ENCODE data around the gene SKP2. TPM values are rescaled to one million over a fixed set of nuclear protein-coding genes. Genes with fewer than 3 reads are reported as not detected.
"Not testable (repeated sequence)": the region's sequence is repeated elsewhere in the genome, so short reads cannot be mapped to it uniquely, and the experiment has no call there.

SKP2 gene
- 34.4 and 56.2 TPM in 2 replicates for total RNA-seq
- 14.6 TPM for polyA plus RNA-seq (2012)

DNA sequence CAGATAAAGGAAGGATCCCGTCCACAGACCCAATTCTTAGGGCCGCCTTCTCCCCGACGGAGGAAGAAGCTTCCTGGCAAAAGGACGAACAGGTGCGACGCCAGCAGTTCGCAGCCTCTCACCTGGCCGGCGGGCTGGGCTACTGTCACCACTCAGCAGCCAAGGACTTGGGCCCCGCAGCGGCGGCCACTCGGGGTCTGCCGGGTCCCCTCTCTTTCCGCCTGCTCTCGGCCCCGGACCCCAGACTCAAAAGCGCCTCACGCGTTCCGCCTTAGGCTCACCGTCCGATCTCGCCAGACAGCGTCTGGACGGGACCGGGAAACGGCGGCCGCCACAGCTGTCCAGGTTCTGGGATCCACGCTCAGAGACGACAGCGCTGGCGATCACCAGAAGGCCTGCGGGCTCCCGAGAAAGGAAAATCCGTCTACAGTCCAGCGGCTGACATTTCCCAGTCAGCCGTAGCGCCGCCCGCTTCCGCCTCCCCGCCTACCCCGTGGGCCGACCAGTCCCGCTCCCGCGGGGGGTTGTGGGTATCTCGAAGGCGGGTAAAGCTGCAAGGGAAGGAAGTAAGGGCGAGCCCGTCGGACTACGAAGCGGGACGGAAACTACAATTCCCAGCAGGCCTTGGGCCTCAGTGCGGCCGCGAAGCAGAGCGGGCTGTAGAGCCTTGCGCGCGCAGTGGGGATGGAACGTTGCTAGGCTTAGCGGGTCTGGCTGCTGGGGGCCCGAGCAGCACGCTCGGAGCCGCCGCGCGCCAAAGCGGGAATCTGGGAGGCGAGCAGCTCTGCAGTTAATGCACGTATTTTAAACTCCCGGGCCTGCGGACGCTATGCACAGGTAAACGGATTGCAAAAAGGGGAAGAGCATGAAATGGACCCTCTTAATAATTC, at the start of gene SKP2, which contains the start of gene LMBRD2:
Gene SKP2, plus strand, starts transcription at position 678 of the 890 bp plus-strand sequence. Its CDS starts 152 bp downstream, at position 830.
Gene LMBRD2, minus strand, starts transcription at position 454 of the 890 bp plus-strand sequence. CDS start 8,538 bp downstream, outside the sequence.
- peak; percentile 99 for DNase-seq (ENCODE audit: low read depth)

DNA sequence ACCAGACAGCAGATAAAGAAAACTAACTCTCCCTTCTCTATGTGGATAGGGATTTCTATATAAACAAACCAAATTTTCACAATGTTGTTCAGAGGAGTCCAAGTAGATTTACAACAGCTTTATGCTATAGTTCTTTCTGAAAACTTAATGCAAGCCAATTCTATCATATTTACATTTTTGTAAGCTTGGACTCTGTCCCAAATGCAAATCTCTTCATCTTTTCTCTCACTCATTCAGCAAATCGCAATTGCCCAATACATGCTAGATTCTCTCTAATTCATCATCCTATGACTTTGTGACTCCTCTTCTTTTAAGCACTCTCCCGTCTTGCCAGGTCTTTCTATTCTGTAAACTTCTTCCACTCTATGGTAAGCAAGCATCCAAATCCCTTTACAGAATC, 46.1 kb upstream of the SKP2 start:
- DNase-seq (ENCODE audit: low read depth) = no peak

DNA sequence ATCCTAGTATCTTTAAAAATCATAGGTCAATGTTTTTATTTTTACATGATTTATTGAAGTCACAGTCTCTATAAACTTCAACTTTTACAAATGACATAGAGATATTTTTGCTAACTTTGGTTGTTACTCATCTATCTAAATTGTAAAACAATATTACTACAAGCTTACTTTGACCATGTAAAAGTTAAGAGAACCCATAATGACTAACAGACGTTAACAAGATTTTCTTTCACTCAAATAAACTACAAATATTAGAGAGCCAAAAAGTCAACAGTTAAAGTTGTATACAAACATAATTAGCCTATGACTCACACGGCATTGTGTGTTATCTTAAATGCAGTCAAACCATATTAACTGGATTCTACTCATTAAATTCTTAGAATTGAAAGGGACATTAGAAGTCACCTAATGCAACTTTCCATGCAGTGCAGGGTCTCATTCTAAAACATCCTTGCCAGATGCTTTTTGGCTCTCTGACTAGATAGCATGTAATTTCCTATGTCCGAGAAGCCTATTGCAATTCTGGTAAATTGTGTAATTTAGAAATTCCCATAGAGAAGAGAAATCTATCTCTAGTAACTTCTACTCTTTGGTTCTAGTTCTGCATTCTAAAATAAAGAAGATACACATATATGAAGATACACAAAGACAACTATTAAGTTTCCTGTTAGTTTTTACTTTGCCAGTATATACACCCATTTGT, 43.0 kb upstream of the SKP2 start:
- DNase-seq (ENCODE audit: low read depth) = no peak

DNA sequence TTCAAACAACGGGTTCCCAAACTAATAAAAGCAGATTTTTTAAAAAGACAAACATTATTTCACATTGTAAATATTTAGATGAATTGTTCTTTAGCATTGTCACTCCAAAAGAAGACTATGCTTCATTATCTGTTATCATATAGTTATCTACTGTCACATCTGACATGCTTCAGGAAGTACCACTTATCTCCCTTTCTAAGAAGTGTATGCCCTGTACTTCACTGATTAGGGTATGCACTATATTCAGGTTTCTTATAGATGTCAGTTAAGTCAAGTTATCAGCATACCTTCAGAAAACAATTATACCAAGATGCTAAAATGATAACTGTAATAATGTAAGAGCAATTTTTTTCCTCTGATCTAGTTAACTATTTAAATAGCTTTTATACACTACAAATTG, 40.7 kb upstream of the SKP2 start:
- no peak for DNase-seq (ENCODE audit: low read depth)

DNA sequence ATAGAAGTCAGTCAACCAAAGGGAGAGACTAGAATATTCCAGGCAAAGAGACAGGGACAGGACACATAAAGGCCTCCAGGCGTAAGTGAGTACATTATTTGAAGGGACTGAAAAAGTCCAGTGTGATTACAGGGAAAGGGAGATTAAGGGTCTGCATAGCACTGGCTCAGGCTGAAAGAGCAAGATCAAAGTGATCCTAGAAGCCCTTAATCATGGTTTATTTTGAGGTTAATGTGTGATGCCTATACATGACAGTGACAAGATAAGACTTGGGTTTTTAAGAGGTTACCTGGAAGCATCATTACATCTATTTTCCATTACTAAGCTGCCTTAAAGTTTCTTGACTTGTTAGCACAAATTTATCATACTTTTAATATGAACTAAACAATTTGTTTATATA, 26.0 kb upstream of the SKP2 start:
- DNase-seq (ENCODE audit: low read depth) = no peak

DNA sequence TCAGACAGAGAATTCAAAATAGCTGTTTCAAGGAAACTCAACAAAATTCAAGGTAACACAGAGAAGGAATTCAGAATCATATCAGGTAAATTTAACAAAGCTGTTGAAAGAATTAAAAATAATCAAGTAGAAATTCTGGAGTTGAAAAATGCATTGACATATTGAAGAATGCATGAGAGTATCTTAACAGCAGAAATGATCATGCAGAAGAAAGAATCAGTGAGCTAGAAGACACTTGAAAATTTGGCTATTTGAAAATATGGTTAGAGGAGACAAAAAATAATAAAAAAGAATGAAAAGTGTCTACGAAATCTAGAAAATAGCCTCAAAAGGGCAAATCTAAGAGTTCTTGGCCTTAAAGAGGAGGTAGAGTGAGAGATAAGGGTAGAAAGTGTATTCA, 23.1 kb upstream of the SKP2 start:
- DNase-seq (ENCODE audit: low read depth) = no peak

DNA sequence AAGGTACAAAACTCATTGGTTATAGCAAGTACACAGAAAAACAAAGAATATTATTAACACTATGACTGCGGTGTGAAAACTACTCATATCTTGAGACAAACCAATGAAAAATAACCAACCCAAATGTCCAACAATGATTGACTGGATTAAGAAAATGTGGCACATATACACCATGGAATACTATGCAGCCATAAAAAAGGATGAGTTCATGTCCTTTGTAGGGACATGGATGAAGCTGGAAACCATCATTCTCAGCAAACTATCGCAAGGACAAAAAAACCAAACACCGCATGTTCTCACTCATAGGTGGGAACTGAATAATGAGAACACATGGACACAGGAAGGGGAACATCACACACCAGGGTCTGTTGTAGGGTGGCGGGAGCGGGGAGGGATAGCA, 22.2 kb upstream of the SKP2 start:
- not testable (repeated sequence) for DNase-seq (ENCODE audit: low read depth)

DNA sequence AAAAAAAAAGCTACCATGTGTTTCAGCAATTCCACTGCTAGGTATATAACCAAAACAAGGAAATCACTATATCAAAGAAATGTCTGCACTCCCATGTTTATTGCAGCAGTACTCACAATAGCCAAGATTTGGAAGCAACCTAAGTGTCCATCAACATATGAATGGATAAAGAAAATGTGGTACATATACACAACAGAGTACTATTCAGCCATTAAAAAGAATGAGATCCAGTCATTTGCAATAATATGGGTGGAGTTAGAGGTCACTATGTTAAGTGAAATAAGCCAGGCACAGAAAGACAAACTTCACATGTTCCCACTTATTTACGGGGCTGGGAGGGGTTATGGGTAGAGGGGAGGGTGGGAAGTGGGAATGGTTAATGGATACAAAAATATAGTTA, 18.9 kb upstream of the SKP2 start:
- DNase-seq (ENCODE audit: low read depth) = not testable (repeated sequence)

DNA sequence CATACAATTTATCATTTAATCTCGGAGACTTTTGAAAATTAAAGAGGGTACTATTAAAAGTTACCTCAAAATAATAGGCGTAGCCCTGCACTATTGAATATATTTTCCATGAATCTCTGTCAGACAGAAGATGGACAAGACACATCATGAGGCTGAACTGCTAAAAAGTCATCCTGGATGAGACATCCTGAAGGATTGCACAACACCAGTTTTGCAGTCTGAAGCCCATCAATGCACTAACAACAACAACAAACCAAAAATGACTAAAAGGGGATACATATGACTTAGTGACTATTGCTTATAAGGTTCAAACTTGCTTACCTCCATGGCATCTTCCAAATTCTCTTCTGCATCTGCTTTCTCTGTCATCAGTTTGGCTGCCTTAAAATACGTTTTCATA, 15.9 kb upstream of the SKP2 start:
- DNase-seq (ENCODE audit: low read depth) = no peak

DNA sequence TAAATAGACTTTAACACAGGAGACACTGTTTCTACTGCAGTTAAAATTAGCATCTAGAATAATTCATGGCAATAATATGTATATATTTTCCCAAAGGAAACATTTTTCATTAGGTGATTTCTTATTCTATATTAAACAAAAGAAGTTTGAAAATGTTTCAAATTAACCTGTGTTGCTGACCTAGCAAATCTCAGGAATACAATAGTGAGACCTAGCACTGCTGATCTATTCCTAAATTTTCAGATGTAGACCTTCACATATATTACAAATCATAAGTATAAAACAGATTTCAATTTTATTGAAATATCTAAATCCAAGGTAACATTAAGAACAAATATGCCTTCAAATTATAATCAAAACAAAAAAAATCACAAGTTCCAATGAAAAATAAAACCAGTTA, 15.3 kb upstream of the SKP2 start:
- no peak for DNase-seq (ENCODE audit: low read depth)

DNA sequence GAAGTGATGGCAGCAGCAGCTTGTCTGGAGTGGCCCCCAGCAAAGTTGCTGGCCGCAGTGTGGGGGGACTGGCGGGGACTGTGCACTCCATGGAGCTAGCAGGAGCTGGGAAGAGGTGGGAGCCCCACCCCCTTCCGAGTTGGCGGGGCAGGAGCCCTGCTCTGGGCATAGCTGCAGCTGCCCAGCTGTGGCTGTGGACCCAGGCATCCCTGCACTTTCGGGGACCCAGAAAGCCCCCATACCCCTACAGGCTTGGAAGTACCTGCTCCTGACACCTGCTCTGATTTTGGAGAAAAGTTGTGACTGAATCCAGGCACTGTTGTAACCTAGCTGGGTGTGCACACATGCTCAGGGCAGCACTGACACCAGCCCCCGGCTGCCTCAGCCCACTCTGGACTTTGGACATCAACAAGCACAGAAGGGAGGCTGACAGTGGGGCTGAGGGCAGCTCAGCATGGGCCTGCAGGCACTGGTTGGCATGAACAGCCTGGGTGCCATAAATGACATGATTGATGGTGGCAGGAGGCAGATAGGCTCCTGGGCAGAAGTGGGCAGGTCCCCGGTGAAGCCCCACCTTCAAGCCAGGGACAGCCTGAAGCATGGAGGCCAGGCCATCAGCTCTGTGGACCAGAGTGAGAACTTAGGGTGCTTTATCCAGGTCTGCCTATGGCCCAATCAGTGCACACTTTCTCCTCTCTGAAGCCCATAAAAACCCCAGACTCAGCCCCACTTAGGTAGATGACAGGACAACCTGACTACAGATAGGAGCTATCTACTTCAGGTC, 12.8 kb upstream of the SKP2 start:
- no peak for DNase-seq (ENCODE audit: low read depth)

DNA sequence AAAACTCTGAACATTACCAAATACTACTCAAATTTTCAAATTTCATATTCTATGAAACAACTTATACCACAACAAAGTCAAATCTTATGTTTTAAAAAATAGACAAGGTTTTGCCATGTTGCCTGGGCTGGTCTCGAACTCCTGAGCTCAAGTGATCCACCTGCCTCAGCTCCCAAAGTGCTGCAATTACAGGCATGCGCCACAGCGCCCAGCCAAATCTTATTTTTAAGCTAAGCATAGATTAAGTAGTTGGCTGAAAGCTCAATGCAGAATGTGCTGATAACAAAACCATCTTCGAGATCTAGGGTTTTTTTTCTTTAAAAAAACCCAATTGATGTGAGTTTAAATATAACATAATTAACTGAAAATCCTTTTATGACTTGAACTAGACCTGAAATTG, 6.6 kb upstream of the SKP2 start:
- no peak for DNase-seq (ENCODE audit: low read depth)

DNA sequence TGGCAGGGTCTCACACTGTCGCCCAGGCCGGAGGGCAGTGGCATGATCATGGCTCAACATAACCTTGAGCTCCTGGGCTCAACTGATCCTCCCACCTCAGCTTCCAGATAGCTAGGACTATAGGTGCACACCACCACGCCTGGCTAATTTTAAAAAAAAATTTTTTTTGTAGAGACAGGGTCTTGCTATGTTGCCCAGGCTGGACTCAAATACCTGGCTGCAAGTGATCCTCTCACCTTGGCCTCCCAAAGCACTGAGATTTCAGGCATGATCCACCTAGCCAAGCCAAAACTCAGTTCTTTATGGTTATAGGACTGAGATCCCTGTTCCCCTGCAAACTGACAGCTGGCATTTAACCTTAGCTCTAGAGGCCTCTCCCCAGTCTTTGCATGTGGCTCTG, 5.5 kb upstream of the SKP2 start:
- DNase-seq (ENCODE audit: low read depth) = no peak

DNA sequence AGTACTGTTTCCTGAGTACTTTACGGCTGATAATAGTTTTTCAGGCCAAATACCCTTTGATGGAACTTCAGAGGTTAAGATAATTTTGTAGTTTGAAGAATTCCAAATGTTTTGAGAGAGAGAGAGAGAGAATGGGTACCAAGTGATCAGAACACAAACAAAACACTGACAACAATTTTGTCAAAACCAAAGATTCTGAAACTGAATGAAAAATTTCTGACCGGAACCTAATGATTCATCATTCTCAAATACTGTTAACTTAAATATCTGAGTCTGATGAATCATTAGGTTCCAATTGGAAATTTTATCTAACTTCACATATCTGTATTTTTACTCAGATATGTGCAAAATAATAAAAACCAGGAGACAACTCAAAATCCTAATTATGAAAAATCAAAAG, 4.2 kb upstream of the SKP2 start:
- no peak for DNase-seq (ENCODE audit: low read depth)

DNA sequence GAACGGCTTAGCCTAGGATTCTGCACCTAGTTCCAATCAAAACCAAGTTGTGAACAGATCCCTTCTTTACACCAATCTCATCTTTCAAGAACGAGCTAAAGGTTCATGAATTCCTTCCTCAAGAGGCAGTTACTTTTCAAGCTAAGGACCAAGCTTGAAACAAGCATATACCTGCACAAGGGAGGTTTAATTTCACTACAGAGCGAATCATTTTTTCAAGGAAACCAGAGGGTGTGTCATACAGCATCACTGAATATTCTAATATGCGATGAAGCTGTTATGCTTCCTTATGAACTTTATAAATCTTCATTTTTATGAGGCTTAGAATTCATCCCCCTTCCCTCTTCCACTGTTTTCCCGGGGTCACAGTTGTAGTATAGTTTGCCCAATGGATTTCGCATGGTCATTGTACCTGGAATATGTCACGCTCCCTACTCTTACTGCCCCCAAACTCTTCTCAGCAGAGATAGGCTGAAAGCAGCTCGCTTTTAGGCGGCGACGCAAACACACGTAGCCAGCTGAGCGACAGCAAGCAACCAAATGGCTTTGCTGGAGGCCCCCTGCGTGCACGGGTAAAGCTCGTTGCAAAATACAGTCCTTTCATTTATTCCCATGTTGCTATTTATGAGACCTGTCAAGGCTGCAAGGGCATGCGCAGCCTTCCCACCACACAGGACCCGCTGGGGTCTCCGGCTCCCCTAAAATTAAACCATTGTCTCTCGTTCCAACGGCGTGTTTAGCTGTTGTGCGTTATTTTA, 1.1 kb upstream of the SKP2 start:
- peak; percentile 46 for DNase-seq (ENCODE audit: low read depth)

DNA sequence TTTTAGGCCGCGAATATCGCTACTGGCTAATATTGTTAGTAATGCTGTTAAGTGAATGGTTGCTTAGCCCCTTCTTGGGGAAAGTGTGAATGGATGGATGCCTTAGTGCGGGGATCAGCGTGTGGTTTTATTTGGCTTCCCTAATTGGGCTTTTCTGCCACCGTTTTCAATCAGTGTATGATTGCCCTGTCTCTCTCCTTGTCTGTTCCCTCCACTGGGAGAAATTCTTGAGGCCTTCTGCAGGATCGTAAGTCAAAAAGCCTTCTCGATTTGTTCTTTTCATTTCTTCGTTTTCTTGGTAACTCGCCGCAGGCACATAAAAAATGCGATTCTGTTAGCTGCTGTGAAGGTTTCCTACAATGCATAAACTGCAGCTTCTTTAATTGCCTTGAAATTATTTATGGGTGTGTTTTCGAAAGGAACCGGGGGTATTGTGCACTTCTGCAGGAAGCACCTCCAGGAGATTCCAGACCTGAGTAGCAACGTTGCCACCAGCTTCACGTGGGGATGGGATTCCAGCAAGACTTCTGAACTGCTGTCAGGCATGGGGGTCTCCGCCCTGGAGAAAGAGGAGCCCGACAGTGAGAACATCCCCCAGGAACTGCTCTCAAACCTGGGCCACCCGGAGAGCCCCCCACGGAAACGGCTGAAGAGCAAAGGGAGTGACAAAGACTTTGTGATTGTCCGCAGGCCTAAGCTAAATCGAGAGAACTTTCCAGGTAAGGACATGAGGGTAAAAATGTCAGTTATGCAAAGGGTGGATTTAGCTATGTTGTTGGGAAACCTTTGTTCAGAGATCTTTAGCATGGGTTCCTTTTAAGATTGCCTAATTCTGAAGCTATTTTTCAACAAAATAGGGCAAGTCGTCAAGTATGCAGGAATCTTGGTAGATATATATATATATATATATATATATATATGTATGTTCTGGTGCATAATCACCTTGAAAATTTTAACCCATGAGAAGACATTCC, 700 bp downstream of the SKP2 start:
- DNase-seq (ENCODE audit: low read depth) = no peak

DNA sequence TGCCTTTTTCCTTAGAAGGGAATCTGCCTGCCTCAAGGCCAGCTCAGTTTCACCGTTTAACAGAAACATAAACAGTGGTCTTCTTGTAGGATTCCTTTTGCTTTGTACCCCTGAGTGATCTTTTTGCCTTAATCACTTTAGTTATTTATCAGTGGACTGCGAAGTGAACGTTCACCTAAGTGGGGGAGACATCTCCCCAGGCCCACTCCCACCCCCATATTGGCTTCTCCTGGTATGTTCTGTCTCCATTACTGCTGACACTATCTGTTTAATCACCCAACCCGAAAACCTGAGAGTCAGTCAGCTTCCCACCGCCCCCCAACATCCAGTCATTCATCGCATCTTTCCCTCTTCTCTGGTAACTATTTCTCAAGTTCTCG, 1.4 kb downstream of the SKP2 start:
- no peak for DNase-seq (ENCODE audit: low read depth)

DNA sequence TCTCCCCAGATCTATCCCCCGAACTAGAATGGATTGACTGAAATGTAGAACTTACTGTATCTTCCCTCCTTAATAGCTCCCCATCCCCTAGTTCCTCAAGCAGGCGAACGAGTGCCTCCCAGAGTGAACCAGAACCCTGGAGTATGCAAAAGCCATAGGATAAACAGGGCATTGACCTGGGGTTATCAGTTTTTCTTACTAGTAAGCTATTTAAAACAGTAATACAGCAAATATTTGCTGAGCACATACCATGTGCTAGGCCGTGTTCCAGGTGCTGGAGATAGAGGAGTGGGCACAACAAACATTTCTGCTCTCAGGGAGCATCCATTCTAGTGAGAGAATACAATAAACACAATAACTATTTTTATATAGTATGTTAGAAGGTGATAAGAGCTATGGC, 1.8 kb downstream of the SKP2 start:
- DNase-seq (ENCODE audit: low read depth) = no peak

DNA sequence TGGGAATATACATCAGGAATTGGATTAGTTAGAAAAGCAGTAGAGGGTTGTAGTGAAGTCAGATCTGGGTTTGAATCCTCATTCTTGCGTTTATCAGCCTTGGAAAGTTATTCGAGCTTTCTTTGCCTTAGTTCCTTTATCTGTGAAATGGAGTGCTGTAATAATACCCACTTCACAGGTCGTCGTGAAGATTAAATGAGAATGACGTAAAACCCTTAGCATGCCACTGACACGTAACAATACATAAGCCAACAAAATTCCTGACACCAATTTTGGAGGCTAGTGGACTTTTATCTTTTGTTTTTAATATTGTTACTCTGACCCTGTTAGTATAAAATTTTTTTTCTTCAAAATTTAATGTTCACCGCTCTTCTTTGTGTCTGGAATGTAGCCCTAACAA, 3.4 kb downstream of the SKP2 start:
- no peak for DNase-seq (ENCODE audit: low read depth)

DNA sequence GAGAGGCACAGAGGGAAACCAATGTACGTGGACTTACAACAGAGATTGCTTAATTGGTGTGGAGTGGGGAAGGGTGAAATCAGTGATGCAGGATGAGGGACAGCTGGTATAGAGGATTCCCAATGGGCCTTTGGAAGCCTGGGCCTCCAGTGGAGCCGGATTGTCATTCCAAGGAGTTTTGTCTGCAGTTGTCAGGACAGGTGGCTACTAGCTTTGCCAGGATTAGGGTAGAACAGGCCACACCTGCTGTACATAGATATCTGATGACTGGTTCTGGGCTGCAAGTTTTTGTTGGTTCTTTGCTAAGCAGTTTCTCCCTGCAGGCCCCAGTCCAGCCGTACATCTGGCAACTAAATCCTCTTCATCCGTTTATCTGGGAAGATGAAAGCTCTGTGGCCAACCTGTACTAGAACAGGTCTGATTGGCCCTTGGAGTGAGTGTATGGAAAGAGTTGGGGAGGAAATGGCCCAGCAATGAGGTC, 4.2 kb downstream of the SKP2 start:
- peak; percentile 98 for DNase-seq (ENCODE audit: low read depth)

All from myocyte (in vitro differentiated cells).